Keratinocyte (primary cell): Measurements from ENCODE around the gene CASQ1.

Experiments
- CTCF ChIP-seq, 3 experiments: IDR thresholded peaks in 1 of 3; conservative IDR thresholded peaks in 1 of 3; optimal IDR thresholded peaks in 1 of 3; 2 replicates in 2 of 3; 3 replicates in 1 of 3; pipeline versions ENCODE3 to v1.5.1; 2011; ENCODE audit warnings: low read length in 3 of 3, mild to moderate bottlenecking in 3 of 3, moderate library complexity in 2 of 3, control low read depth in 1 of 3, inconsistent platforms in 1 of 3; ENCODE audit not compliant: insufficient read depth in 2 of 3; ENCODE audit errors: extremely low read depth in 1 of 3
- EZH2 ChIP-seq: IDR thresholded peaks from one replicate; pipeline ENCODE4 v1.6.1; 2012; ENCODE audit warnings: inconsistent platforms, mild to moderate bottlenecking, low read length, moderate library complexity

GRCh38 chr1:160224606-160225005 is 34.2 kb downstream of the CASQ1 start:
- TF ChIP-seq CTCF (optimal IDR thresholded peaks at IDR 0.05 in 1 of 3, IDR thresholded peaks at IDR 0.05 in 1 of 3, conservative IDR thresholded peaks at IDR 0.05 in 1 of 3; ENCODE audit: extremely low read depth in 1 of 3, insufficient read depth in 2 of 3, low read length in 3 of 3): no peak
- no peak for TF ChIP-seq EZH2
